Left forelimb (tissue), 1 donor: ENCODE data around the gene RGS17.

Experiments used
- DNase-seq: peaks from one replicate; pipeline ENCODE4 v3.0.0-alpha.2; 2018; ENCODE audit warnings: low spot score

Gene RGS17

GRCh38 chr6:153083869-153084268 is 47.2 kb downstream of the RGS17 start:
- no peak for DNase-seq

GRCh38 chr6:153081914-153082313 is 49.2 kb downstream of the RGS17 start:
- no peak for DNase-seq

- no peak for DNase-seq
Measured at GRCh38 chr6:153076431-153076830, 54.7 kb downstream of the RGS17 start.

GRCh38 chr6:153074761-153075160 is 56.3 kb downstream of the RGS17 start:
- DNase-seq = no peak

- DNase-seq = no peak
Measured at GRCh38 chr6:153073841-153074240, 57.2 kb downstream of the RGS17 start.

GRCh38 chr6:153070756-153071155 is 60.3 kb downstream of the RGS17 start:
- DNase-seq = no peak

- DNase-seq = no peak
Measured at GRCh38 chr6:153069897-153070296, 61.2 kb downstream of the RGS17 start.

- DNase-seq = no peak
Measured at GRCh38 chr6:153065222-153065621, 65.9 kb downstream of the RGS17 start.

- DNase-seq = no peak
Measured at GRCh38 chr6:153063936-153064335, 67.1 kb downstream of the RGS17 start.

- DNase-seq = no peak
Measured at GRCh38 chr6:153062516-153062915, 68.6 kb downstream of the RGS17 start.

GRCh38 chr6:153059757-153060156 is 71.3 kb downstream of the RGS17 start:
- no peak for DNase-seq

- no peak for DNase-seq
Measured at GRCh38 chr6:153059311-153059710, 71.8 kb downstream of the RGS17 start.

GRCh38 chr6:153058909-153059308 is 72.2 kb downstream of the RGS17 start:
- DNase-seq = no peak

- DNase-seq = no peak
Measured at GRCh38 chr6:153058291-153058690, 72.8 kb downstream of the RGS17 start.

GRCh38 chr6:153056308-153056707 is 74.8 kb downstream of the RGS17 start:
- no peak for DNase-seq

GRCh38 chr6:153051801-153052200 is 79.3 kb downstream of the RGS17 start:
- no peak for DNase-seq

- DNase-seq = no peak
Measured at GRCh38 chr6:153048631-153049030, 82.5 kb downstream of the RGS17 start.

GRCh38 chr6:153047386-153047785 is 83.7 kb downstream of the RGS17 start:
- no peak for DNase-seq

- DNase-seq = no peak
Measured at GRCh38 chr6:153045271-153045670, 85.8 kb downstream of the RGS17 start.

GRCh38 chr6:153044295-153044694 is 86.8 kb downstream of the RGS17 start:
- DNase-seq = no peak

GRCh38 chr6:153043719-153044118 is 87.4 kb downstream of the RGS17 start:
- no peak for DNase-seq

GRCh38 chr6:153038378-153039057 is 92.6 kb downstream of the RGS17 start:
- DNase-seq = no peak

- no peak for DNase-seq
Measured at GRCh38 chr6:153034139-153034538, 96.9 kb downstream of the RGS17 start.

- DNase-seq = no peak
Measured at GRCh38 chr6:153032255-153032882, 98.7 kb downstream of the RGS17 start.
